Measurements from ENCODE around the gene DDX20.

The DDX20 gene

DNA sequence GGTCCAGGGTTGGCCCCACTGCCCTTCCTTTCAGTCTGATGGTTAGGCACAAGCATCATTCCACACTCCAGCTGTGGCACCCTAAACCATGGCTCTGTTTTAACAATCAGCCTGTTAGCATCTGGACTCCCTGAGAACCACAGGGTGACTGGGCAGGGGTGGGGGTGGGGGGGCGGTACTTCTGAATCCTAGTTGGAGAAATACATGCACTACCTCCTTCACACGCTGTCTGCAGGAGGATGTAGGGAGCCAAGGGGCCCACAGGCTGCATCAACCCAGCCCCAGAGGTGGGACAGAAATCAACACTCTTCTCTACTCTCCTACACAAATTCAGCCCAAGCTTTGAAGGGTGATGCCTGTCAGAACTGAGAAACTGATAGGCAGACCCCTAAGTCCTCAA is 23.8 kb downstream of the DDX20 start:
- no peak for DNase-seq (ENCODE audit: low read depth)
- TF ChIP-seq CTCF (conservative IDR thresholded peaks at IDR 0.05; ENCODE audit: control insufficient read depth, insufficient read depth, low read depth, low read length) = no peak
- H3K4me3 ChIP-seq (ENCODE audit: control insufficient read depth, low read depth, low read length) = no peak overlapping the region

DNA sequence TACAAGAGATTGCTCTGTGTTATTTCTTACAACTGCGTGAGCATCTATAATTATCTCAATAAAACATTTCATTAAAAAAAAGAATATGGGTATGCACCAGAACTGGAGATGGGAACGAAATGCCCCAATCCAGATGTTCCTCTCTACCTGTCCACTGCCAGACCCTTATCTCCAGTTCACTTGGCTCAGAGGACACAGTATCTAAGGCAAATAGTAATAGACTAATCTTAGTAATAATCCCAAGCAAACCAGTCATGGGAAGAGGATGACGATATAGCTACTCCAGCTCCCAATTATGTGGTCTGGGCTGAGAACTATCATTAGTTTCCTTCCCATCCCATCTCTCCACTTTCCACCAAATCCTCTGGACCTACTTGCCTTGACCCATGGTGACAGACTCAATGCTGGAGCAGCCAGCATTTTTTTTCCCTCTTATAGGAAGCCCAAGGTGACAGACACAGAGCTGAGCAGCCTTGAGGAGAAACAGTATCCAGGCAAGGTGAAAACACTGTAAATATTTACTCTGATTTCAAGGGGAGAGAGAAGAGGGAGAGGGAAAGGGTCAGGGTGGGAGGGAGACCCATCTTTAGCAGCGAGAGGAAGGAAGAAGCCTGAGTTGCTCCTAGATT is 28.7 kb downstream of the DDX20 start:
- no peak overlapping the region for H3K4me3 ChIP-seq (ENCODE audit: control insufficient read depth, low read depth, low read length)
- no peak for TF ChIP-seq CTCF (conservative IDR thresholded peaks at IDR 0.05; ENCODE audit: control insufficient read depth, insufficient read depth, low read depth, low read length)
- DNase-seq (ENCODE audit: low read depth) = no peak

DNA sequence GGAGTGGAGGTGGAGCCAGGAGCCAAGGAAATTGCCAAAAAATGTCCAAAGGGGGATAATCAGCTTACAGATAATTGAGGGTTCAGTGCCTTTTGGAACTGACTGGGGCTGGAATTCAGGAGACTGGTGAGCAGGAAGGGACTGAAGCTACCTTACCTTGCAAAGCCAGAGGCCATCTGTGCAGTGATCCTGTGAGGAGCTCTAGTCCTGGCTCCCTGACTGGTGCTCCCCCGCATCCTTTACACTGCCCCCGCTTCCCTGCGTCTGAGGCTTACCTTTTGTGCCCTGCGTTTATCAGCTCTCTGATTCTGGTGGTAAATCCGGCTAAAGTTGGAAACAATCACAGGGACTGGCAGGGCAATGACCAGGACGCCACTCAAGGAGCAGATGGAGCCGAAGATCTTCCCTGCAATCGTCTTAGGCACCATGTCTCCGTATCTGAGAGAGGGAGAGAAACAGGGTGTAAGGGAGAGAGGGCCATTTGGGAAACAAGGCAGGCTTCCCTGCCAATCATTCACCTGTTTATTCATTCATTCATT is 31.0 kb downstream of the DDX20 start:
- no peak overlapping the region for H3K4me3 ChIP-seq (ENCODE audit: control insufficient read depth, low read depth, low read length)
- TF ChIP-seq CTCF (conservative IDR thresholded peaks at IDR 0.05; ENCODE audit: control insufficient read depth, insufficient read depth, low read depth, low read length) = no peak
- DNase-seq (ENCODE audit: low read depth) = no peak

- peak; percentile 27 for DNase-seq (ENCODE audit: low read depth)
- no peak overlapping the region for H3K4me3 ChIP-seq (ENCODE audit: control insufficient read depth, low read depth, low read length)
- TF ChIP-seq CTCF (conservative IDR thresholded peaks at IDR 0.05; ENCODE audit: control insufficient read depth, insufficient read depth, low read depth, low read length) = no peak
Measured at GRCh38 chr1:111789142-111789541, 33.4 kb downstream of the DDX20 start.

- no peak overlapping the region for H3K4me3 ChIP-seq (ENCODE audit: control insufficient read depth, low read depth, low read length)
- DNase-seq (ENCODE audit: low read depth) = peak; percentile 67
- no peak for TF ChIP-seq CTCF (conservative IDR thresholded peaks at IDR 0.05; ENCODE audit: control insufficient read depth, insufficient read depth, low read depth, low read length)
Measured at GRCh38 chr1:111789666-111790316, 34.1 kb downstream of the DDX20 start.

- no peak overlapping the region for H3K4me3 ChIP-seq (ENCODE audit: control insufficient read depth, low read depth, low read length)
- TF ChIP-seq CTCF (conservative IDR thresholded peaks at IDR 0.05; ENCODE audit: control insufficient read depth, insufficient read depth, low read depth, low read length) = no peak
- DNase-seq (ENCODE audit: low read depth) = no peak
Measured at GRCh38 chr1:111791776-111792175, 36.1 kb downstream of the DDX20 start.
